ENCODE results near the gene NDP. TPM values are rescaled to one million over a fixed set of nuclear protein-coding genes. Genes with fewer than 3 reads are reported as not detected.

Gene NDP
- total RNA-seq, 1 experiment from 2014 or later = 1.5 TPM

DNA sequence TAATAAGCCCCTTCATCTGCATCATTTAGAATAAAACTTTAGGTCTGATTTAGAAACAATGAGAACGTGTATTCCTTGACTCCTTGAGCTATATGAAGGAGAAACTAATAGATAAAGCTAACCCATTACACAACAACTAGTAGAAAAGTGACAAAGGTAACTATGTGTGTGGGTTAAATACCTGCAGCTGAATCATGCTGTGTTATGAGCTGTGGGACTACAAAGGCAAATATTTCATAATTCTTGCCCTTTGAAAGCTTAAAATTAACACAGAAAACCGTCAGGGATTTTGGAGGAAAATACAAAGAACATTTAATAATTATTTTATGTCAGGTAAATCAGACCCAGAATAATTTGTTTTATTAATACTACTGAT is 898 bp upstream of the NDP start:
- Mint-ChIP-seq H3K27me3 (ENCODE audit: unreplicated experiment) (no peaks in the 10 kb centered on the region), H3K36me3 (ENCODE audit: insufficient read depth, unreplicated experiment) (peaks cover 12% of the 10 kb centered on the region), H3K27ac (ENCODE audit: unreplicated experiment) (peak overlapping the region; percentile 61), H3K4me3 (ENCODE audit: low read depth, unreplicated experiment) (peak overlapping the region; percentile 74), H3K9me3 (ENCODE audit: low read depth, unreplicated experiment) (no peaks in the 10 kb centered on the region), H3K4me1 (ENCODE audit: low read depth, unreplicated experiment) (peaks cover 31% of the 10 kb centered on the region)
- no TSS peak for BruUV-seq (replicated peaks)
- CTCF ChIA-PET = interaction anchor here (0.6 to 0.9 kb wide), 3 partner anchors 52 to 230 kb away, joined by 3 to 8 read pairs (median 5); no protein-coding TSS in a partner anchor
- intact Hi-C loops (cut with micrococcal nuclease; ENCODE audit: unreplicated experiment) = loop anchor here (5.0 to 10.0 kb wide), 3 partner anchors 38 to 201 kb away; no protein-coding TSS in a partner anchor
- no peak for TF ChIP-seq CTCF (IDR thresholded peaks at IDR 0.05; ENCODE audit: unreplicated experiment)
- no peak for DNase-seq

DNA sequence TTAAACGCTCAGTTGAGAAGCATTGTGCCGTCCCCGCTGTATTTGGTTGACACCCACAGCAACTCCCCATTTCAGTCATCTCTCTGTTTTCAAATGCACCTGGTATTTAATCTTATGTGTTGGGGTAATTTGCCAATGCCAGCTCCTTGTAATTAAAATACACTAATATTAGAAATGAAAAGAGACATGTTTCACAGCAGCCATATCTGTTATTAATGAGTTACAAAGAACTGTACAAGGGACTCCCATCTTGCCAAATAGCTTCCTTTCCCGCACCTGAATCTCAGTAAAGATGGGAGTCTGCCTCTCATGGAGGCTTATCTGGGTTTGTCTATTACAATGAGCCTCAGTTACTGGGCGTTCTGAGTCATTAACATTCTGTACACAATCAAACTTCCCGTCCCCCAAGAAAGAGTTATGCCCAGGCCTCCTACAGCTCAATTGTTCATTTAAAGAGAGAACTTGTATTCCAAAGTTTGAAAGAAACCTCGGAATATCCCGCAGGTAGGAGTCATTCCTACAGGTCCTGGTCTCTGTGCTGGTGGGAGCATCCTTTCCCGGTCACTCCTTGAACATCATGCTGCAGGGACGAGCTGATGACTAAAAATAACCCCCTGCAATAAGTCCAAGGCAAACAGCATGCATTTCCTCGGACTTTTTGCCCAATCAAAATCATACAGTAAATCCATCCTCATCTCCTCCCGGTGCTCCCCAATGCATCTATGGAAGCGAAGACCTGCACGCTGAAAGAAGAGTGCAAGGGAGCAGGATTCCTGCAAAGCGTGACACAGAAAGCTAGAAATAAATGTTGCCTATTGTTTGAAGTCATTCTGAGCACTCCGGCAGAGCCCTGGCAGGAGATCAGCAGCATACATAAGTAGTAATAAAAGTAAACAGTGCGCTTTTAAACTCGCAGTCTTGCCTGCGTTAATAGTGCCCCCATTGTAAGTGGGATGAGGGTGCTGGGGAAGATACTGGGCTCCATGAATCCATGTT is 926 bp downstream of the NDP start:
- H3K4me3 Mint-ChIP-seq (ENCODE audit: low read depth, unreplicated experiment) = peak overlapping the region; percentile 74
- DNase-seq = no peak
- no peak overlapping the region for H3K27ac Mint-ChIP-seq (ENCODE audit: unreplicated experiment)
- CTCF ChIA-PET = interaction anchor here (1.2 kb wide), 1 partner anchor 14 kb away, joined by 4 read pairs; no protein-coding TSS in a partner anchor
- H3K36me3 Mint-ChIP-seq (ENCODE audit: insufficient read depth, unreplicated experiment) = peaks cover 12% of the 10 kb centered on the region
- peaks cover 31% of the 10 kb centered on the region for H3K4me1 Mint-ChIP-seq (ENCODE audit: low read depth, unreplicated experiment)
- intact Hi-C loops (cut with micrococcal nuclease; ENCODE audit: unreplicated experiment) = loop anchor here (5.0 to 10.0 kb wide), 3 partner anchors 40 to 203 kb away; no protein-coding TSS in a partner anchor
- no peak for TF ChIP-seq CTCF (IDR thresholded peaks at IDR 0.05; ENCODE audit: unreplicated experiment)
- no peaks in the 10 kb centered on the region for H3K9me3 Mint-ChIP-seq (ENCODE audit: low read depth, unreplicated experiment)
- no TSS peak for BruUV-seq (replicated peaks)
- no peaks in the 10 kb centered on the region for H3K27me3 Mint-ChIP-seq (ENCODE audit: unreplicated experiment)

DNA sequence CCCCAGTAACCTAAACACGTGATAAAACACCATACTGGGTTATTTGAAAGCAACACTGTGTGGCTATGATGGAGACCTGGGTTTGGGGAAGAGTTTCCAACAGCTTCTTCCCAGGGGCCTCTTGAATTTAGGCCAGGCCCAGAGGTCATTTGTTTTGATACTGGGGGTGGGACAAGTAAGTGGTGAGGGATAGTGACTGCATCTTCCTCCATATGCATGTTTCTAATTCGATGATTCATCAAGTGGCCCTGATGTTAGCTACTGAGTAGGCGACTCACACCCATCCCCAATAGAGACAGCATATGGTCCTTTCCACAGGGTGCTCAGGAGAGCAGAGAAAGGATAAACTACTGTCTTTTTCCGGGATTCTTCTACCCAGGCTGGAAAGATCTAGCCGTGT is 2.7 kb downstream of the NDP start:
- DNase-seq = no peak
- Mint-ChIP-seq H3K27ac (ENCODE audit: unreplicated experiment) (no peak overlapping the region), H3K36me3 (ENCODE audit: insufficient read depth, unreplicated experiment) (peaks cover 12% of the 10 kb centered on the region), H3K4me3 (ENCODE audit: low read depth, unreplicated experiment) (no peak overlapping the region), H3K4me1 (ENCODE audit: low read depth, unreplicated experiment) (peaks cover 31% of the 10 kb centered on the region), H3K9me3 (ENCODE audit: low read depth, unreplicated experiment) (no peaks in the 10 kb centered on the region), H3K27me3 (ENCODE audit: unreplicated experiment) (no peaks in the 10 kb centered on the region)
- no TSS peak for BruUV-seq (replicated peaks)
- no peak for TF ChIP-seq CTCF (IDR thresholded peaks at IDR 0.05; ENCODE audit: unreplicated experiment)
- intact Hi-C loops (cut with micrococcal nuclease; ENCODE audit: unreplicated experiment) = loop anchor here (5.0 to 10.0 kb wide), 3 partner anchors 42 to 204 kb away; no protein-coding TSS in a partner anchor
- CTCF ChIA-PET = interaction anchor here (1.4 kb wide), 1 partner anchor 12 kb away, joined by 4 read pairs; no protein-coding TSS in a partner anchor

DNA sequence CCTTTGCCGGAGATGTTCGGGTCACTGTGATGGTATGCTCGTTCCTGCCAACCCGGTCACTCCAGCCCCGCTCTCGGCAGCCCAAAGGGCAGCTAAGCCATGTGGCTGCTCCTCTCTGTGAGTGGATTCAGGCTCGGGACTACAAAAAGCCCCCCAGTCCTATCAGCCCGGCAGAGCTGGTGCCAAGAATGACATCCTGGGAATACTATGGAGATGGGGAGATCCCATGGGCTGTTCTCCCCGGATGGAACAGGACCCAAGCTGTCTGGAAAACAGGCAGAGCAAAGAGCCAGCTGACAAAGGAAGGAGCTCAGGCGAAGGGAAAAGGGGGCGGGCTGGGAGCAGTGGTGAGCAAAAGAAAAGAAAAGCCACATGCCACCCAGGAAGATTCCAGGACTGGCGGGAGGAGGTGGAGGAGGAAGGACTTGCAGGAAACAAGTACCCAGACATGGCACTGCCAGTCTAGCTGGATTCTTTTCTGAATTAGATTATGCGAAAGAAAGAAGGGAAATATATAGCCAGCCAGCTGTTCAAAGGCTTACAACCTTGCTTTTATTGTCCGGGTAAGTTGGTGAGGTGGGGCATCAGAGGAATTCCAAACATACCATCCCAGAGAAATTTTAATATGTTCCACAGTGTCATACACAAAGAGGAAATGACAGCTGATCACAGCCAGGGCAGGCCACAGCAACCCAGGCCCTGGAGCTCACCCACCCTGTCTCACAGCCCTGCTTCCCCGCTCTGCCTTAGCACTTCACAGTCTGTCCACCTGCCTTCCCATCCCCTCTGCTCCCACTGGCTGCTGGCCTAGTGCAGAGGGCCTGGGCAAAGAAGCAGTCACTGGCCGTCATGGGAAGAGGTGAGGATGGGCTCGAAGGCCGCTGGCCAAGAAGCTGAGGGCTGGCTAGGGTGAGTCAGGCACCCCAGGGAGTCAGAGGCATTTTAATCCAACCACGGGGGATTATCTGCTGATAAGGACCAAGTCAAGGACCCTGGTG is 3.4 kb downstream of the NDP start:
- TF ChIP-seq CTCF (IDR thresholded peaks at IDR 0.05; ENCODE audit: unreplicated experiment) = no peak
- no peaks in the 10 kb centered on the region for H3K27me3 Mint-ChIP-seq (ENCODE audit: unreplicated experiment)
- CTCF ChIA-PET = interaction anchor here (1.4 kb wide), 1 partner anchor 11 kb away, joined by 4 read pairs; no protein-coding TSS in a partner anchor

More for the DNA sequence above, 3.4 kb downstream of the NDP start:
- H3K27ac Mint-ChIP-seq (ENCODE audit: unreplicated experiment) = no peak overlapping the region
- H3K9me3 Mint-ChIP-seq (ENCODE audit: low read depth, unreplicated experiment) = no peaks in the 10 kb centered on the region
- DNase-seq = peak; percentile 6
- intact Hi-C loops (cut with micrococcal nuclease; ENCODE audit: unreplicated experiment) = loop anchor here (5.0 to 10.0 kb wide), 3 partner anchors 42 to 205 kb away; no protein-coding TSS in a partner anchor
- H3K4me1 Mint-ChIP-seq (ENCODE audit: low read depth, unreplicated experiment) = peaks cover 31% of the 10 kb centered on the region
- BruUV-seq (replicated peaks) = no TSS peak
- no peak overlapping the region for H3K4me3 Mint-ChIP-seq (ENCODE audit: low read depth, unreplicated experiment)
- H3K36me3 Mint-ChIP-seq (ENCODE audit: insufficient read depth, unreplicated experiment) = peaks cover 12% of the 10 kb centered on the region
